GM12878 (cell line): ENCODE results near the gene UVRAG. TPM values are rescaled to one million over a fixed set of nuclear protein-coding genes. Genes with fewer than 3 reads are reported as not detected.

ENCODE experiments used
- ATAC-seq: fragments of 200-7000 bp; cut with Tn5 transposase; 3 replicates; pipeline ENCODE4 v1.9.1; 2020; ENCODE audit warnings: mild to moderate bottlenecking, moderate library complexity
- BruUV-seq: library from RNA; stranded (reverse); fragments of 400-500 nt; replicated peaks from 2 replicates; lab custom pipeline; 2021; lab: Mats Ljungman, UMichigan
- CTCF ChIA-PET: fragments of 300-600 bp; sonication (Branson Sonifier 250); formaldehyde crosslinking; extraction: SDS; loops from one replicate; lab custom pipeline; 2021; ENCODE audit warnings: inconsistent platforms; lab: Yijun Ruan, JAX
- POLR2A ChIA-PET: fragments of 350-600 bp; formaldehyde crosslinking; extraction: SDS; loops from one replicate; lab custom pipeline; 2021; ENCODE audit warnings: inconsistent platforms; lab: Charles Lee
- RAD21 ChIA-PET: fragments of 300-600 bp; sonication (Branson Sonifier 250); formaldehyde crosslinking; loops from one replicate; lab custom pipeline; 2023; ENCODE audit warnings: antibody characterized with exemption; ENCODE audit not compliant: unreplicated experiment; lab: Charles Lee
- SMC1A ChIA-PET: fragments of 300-600 bp; sonication (Branson Sonifier 250); formaldehyde crosslinking; loops from one replicate; lab custom pipeline; 2023; ENCODE audit not compliant: unreplicated experiment, uncharacterized antibody; lab: Charles Lee
- DNase-seq: peaks from one replicate; pipeline ENCODE4 v3.0.0-alpha.2; 2011; ENCODE audit warnings: low read depth, low spot score
- FAIRE-seq: peaks from 3 replicates; lab custom pipeline; 2011; peaks lifted over from hg19 to GRCh38; lab: Jason Lieb, UNC
- H2AFZ ChIP-seq: 2 replicates; pipeline ENCODE4 v1.6.0; 2011; ENCODE audit warnings: low read depth, low read length, control low read depth; ENCODE audit not compliant: control insufficient read depth
- H3K27ac ChIP-seq: 2 replicates; pipeline ENCODE4 v1.5.1; 2011; ENCODE audit warnings: control low read depth; ENCODE audit not compliant: control insufficient read depth, insufficient read depth
- H3K27me3 ChIP-seq, 2 experiments: replicated peaks in 1 of 2; 2 replicates each; pipeline versions ENCODE4 v1.6.0 to v1.6.1; 2011; ENCODE audit warnings: low read length in 1 of 2; ENCODE audit not compliant: control insufficient read depth in 2 of 2, insufficient read depth in 2 of 2
- H3K36me3 ChIP-seq, 2 experiments: 2 replicates each; pipeline ENCODE4 v1.5.1; 2011; ENCODE audit warnings: low read length in 1 of 2; ENCODE audit not compliant: control insufficient read depth in 2 of 2, insufficient read depth in 2 of 2
- H3K4me1 ChIP-seq: 2 replicates; pipeline ENCODE4 v1.6.1; 2011; ENCODE audit warnings: mild to moderate bottlenecking, low read length, moderate library complexity, mixed read lengths; ENCODE audit not compliant: control insufficient read depth, insufficient read depth
- H3K4me2 ChIP-seq: 2 replicates; pipeline ENCODE4 v1.6.0; 2011; ENCODE audit warnings: control low read depth; ENCODE audit not compliant: control insufficient read depth, insufficient read depth
- H3K4me3 ChIP-seq: fragments of 200-600 bp; sonication (generic); 2 replicates; pipeline ENCODE4 v1.5.1; 2016
- H3K79me2 ChIP-seq: 2 replicates; pipeline ENCODE4 v1.6.0; 2011; ENCODE audit warnings: low read length; ENCODE audit not compliant: control insufficient read depth, insufficient read depth
- H3K9ac ChIP-seq: 2 replicates; pipeline ENCODE4 v1.8.0; 2011; ENCODE audit warnings: low read length, control low read depth, mixed read lengths; ENCODE audit not compliant: control insufficient read depth, insufficient read depth
- H3K9me3 ChIP-seq: replicated peaks from 3 replicates; pipeline ENCODE4 v1.5.1; 2011; ENCODE audit warnings: mild to moderate bottlenecking, low read length; ENCODE audit not compliant: control insufficient read depth, insufficient read depth
- H4K20me1 ChIP-seq: 2 replicates; pipeline ENCODE4 v1.6.0; 2011; ENCODE audit not compliant: control insufficient read depth, insufficient read depth
- EED ChIP-seq: sonication (generic); IDR thresholded peaks from 2 replicates; pipeline ENCODE4 v1.6.1; 2016; ENCODE audit warnings: antibody characterized with exemption, low read depth
- TCF12 ChIP-seq: IDR thresholded peaks from 2 replicates; pipeline ENCODE4 v1.6.1; 2011; ENCODE audit warnings: low read depth, mild to moderate bottlenecking, low read length
- WGBS: methylation state at CpG from one replicate; pipeline ENCODE4 v1.1.6; 2016; ENCODE audit warnings: low lambda C conversion rate; ENCODE audit not compliant: insufficient replicate concordance, insufficient coverage; ENCODE audit errors: missing lambda C conversion rate; 5-methylcytosine and 5-hydroxymethylcytosine counted together
- in situ Hi-C: fragments of 300-500 bp; cut with MboI; formaldehyde crosslinking; loops from 9 replicates; pipeline ENCODE4 v1.14.3; 2018; ENCODE audit warnings: mixed read lengths
- intact Hi-C: fragments of 100-400 bp; cut with micrococcal nuclease; formaldehyde crosslinking; loops from one replicate; pipeline ENCODE4 v1.14.2; 2022; ENCODE audit not compliant: unreplicated experiment
- polyA plus RNA-seq, 11 experiments: library from polyadenylated mRNA; depleted of rRNA in 4 of 11; unstranded in 6 of 11; stranded (reverse) in 5 of 11; fragments of >200 nt; fragmentation: Nextera tagmentation in 4 of 11; fragmentation: Illumina TruSeq in 1 of 11; extraction: Ambion mirVana in 4 of 11; extraction: Trizol in 1 of 11; gene quantifications; 1 replicate in 1 of 11; 2 replicates in 10 of 11; pipeline versions ENCODE4 v1.2.1 to v1.2.3, GENCODE V29; 2011 to 2016; ENCODE audit warnings: inconsistent platforms in 2 of 11, missing spikeins in 2 of 11, low read depth in 1 of 11
- total RNA-seq, 4 experiments: library from RNA; depleted of rRNA in 3 of 4; stranded (reverse); fragments of >200 nt in 3 of 4; fragmentation: Illumina TruSeq in 1 of 4; extraction: Trizol in 1 of 4; gene quantifications; 2 replicates each; pipeline versions ENCODE4 v1.2.1 to v1.2.3, GENCODE V29; 2013 to 2021

The UVRAG gene
- total and polyA plus RNA-seq, 10 of the 15 experiments (the other 5 are each of a cell fraction or from before 2014, with no cell fraction given) = 7.0 to 43.4 (median 37.0) TPM

- FAIRE-seq (no peak), DNase-seq (no peak), ATAC-seq (no peak; the same call in 2 of the 3 replicates)
- Histone ChIP-seq H3K4me1 (no peaks in the 10 kb centered on the region), H3K4me3 (no peak overlapping the region), H2AFZ (no peak overlapping the region), H3K36me3 (peaks cover 0 to 7% of the 10 kb centered on the region in 2 experiments; a peak in 2 of 4 replicates), H3K27me3 (no peaks in the 10 kb centered on the region), H4K20me1 (no peaks in the 10 kb centered on the region), H3K27ac (no peak overlapping the region), H3K9me3 (no peaks in the 10 kb centered on the region), H3K79me2 (no peaks in the 10 kb centered on the region), H3K9ac (no peak overlapping the region), H3K4me2 (no peak overlapping the region)
- intact Hi-C loops = loop anchor here (2.0 kb wide), 1 partner anchor 517 kb away; no protein-coding TSS in a partner anchor
- ChIA-PET SMC1A (interaction anchor here (0.8 to 6.2 kb wide), 12 partner anchors 9 to 351 kb away, joined by 3 to 238 read pairs (median 6); no protein-coding TSS in a partner anchor), RAD21 (interaction anchor here (0.8 to 6.1 kb wide), 8 partner anchors 16 to 351 kb away, joined by 3 to 172 read pairs (median 6); no protein-coding TSS in a partner anchor), CTCF (interaction anchor here (0.7 to 6.5 kb wide), 17 partner anchors 9 to 516 kb away, joined by 3 to 234 read pairs (median 5); partner anchors contain the start of genes UVRAG and WNT11), POLR2A (interaction anchor here (0.8 to 2.3 kb wide), 4 partner anchors 9 to 72 kb away, joined by 3 to 5 read pairs (median 3); no protein-coding TSS in a partner anchor)
- in situ Hi-C loops = no loop called here
- BruUV-seq = no TSS peak
- 0 out of 2 replicates have a peak, but pooled peaks have one; percentile 33 for TF ChIP-seq TCF12
- TF ChIP-seq EED = no peak
- 83% methylated on average over 9 of the region's 9 CpGs for WGBS
Observed at GRCh38 chr11:75801362-75802020, 13.5 kb upstream of the UVRAG start.
